GM23338 (cell line): ENCODE measurements around the gene NFXL1. TPM values are rescaled to one million over a fixed set of nuclear protein-coding genes. Genes with fewer than 3 reads are reported as not detected.

ENCODE experiments used
- ATAC-seq: fragments of 200-7000 bp; cut with Tn5 transposase; 3 replicates; pipeline ENCODE4 v1.9.1; 2020
- DNase-seq: peaks from one replicate; pipeline ENCODE4 v3.0.0-alpha.2; 2015; ENCODE audit warnings: low spot score
- H2AFZ ChIP-seq: fragments of 200-600 bp; sonication (generic); 2 replicates; pipeline ENCODE4 v1.8.0; 2016; ENCODE audit warnings: antibody characterized with exemption, mild to moderate bottlenecking, moderate library complexity
- H3F3A ChIP-seq: fragments of 200-600 bp; sonication (generic); replicated peaks from 2 replicates; pipeline ENCODE4 v1.8.0; 2017; ENCODE audit warnings: antibody characterized with exemption, mixed run types, low read depth
- H3K27ac ChIP-seq: fragments of 200-600 bp; sonication (generic); 2 replicates; pipeline ENCODE4 v1.6.1; 2016; ENCODE audit warnings: low read depth
- H3K27me3 ChIP-seq: fragments of 200-600 bp; sonication (generic); 2 replicates; pipeline ENCODE4 v1.8.0; 2016; ENCODE audit warnings: mild to moderate bottlenecking, mixed run types, moderate library complexity; ENCODE audit not compliant: insufficient read depth
- H3K36me3 ChIP-seq: fragments of 200-600 bp; sonication (generic); 2 replicates; pipeline ENCODE4 v1.8.0; 2016; ENCODE audit warnings: mild to moderate bottlenecking; ENCODE audit not compliant: insufficient read depth
- H3K4me1 ChIP-seq: fragments of 200-600 bp; sonication (generic); 2 replicates; pipeline ENCODE4 v1.8.0; 2016; ENCODE audit warnings: mild to moderate bottlenecking, moderate library complexity; ENCODE audit not compliant: insufficient read depth
- H3K4me2 ChIP-seq: fragments of 200-600 bp; sonication (generic); 2 replicates; pipeline ENCODE4 v1.7.1; 2017; ENCODE audit warnings: mixed run types
- H3K4me3 ChIP-seq: fragments of 200-600 bp; sonication (generic); 2 replicates; pipeline ENCODE4 v1.6.1; 2016; ENCODE audit warnings: mixed run types
- H3K79me2 ChIP-seq: fragments of 200-600 bp; sonication (generic); replicated peaks from 2 replicates; pipeline ENCODE4 v1.8.0; 2017; ENCODE audit warnings: mild to moderate bottlenecking; ENCODE audit not compliant: insufficient read depth
- H3K9me2 ChIP-seq: fragments of 200-600 bp; sonication (generic); 2 replicates; pipeline ENCODE4 v1.8.0; 2017; ENCODE audit not compliant: insufficient read depth
- H4K20me1 ChIP-seq: fragments of 200-600 bp; sonication (generic); replicated peaks from 2 replicates; pipeline ENCODE4 v1.8.0; 2017; ENCODE audit warnings: mild to moderate bottlenecking; ENCODE audit not compliant: insufficient read depth
- H3K27ac Mint-ChIP-seq: 2 replicates; pipeline ENCODE4 v1.8.0; 2020; ENCODE audit warnings: inconsistent platforms, mild to moderate bottlenecking, moderate library complexity, mixed read lengths
- H3K27me3 Mint-ChIP-seq: 3 replicates; pipeline ENCODE4 v1.8.0; 2022; ENCODE audit warnings: low read depth, mild to moderate bottlenecking, moderate library complexity, mixed read lengths, inconsistent platforms; ENCODE audit not compliant: insufficient read depth, poor library complexity
- H3K36me3 Mint-ChIP-seq: 3 replicates; pipeline ENCODE4 v1.8.0; 2021; ENCODE audit warnings: low read depth, mild to moderate bottlenecking, inconsistent platforms, moderate library complexity, mixed read lengths
- H3K4me1 Mint-ChIP-seq: 3 replicates; pipeline ENCODE4 v1.8.0; 2020; ENCODE audit warnings: mild to moderate bottlenecking, inconsistent platforms, mixed read lengths
- H3K4me3 Mint-ChIP-seq: 3 replicates; pipeline ENCODE4 v1.8.0; 2021; ENCODE audit warnings: moderate library complexity, mild to moderate bottlenecking, inconsistent platforms, mixed read lengths
- H3K9me3 Mint-ChIP-seq: 3 replicates; pipeline ENCODE4 v1.8.0; 2020; ENCODE audit warnings: moderate library complexity, mild to moderate bottlenecking, inconsistent platforms, mixed read lengths
- CREB1 ChIP-seq: fragments of 250-450 bp; sonication (Bioruptor Pico); IDR thresholded peaks from 2 replicates; pipeline ENCODE4 v1.5.0; 2020; ENCODE audit warnings: low read depth, mild to moderate bottlenecking, moderate library complexity
- EZH2 ChIP-seq: fragments of 200-600 bp; sonication (generic); IDR thresholded peaks from one replicate; pipeline ENCODE4 v1.8.0; 2017; ENCODE audit warnings: antibody characterized with exemption, mild to moderate bottlenecking, low read depth; ENCODE audit not compliant: unreplicated experiment
- EZH2phosphoT487 ChIP-seq: fragments of 200-600 bp; sonication (generic); IDR thresholded peaks from one replicate; pipeline ENCODE4 v1.8.1; 2018; ENCODE audit warnings: antibody characterized with exemption; ENCODE audit not compliant: unreplicated experiment
- JUNB ChIP-seq: IDR thresholded peaks from one replicate; pipeline ENCODE4 v1.6.1; 2016; ENCODE audit warnings: antibody characterized with exemption; ENCODE audit not compliant: unreplicated experiment
- NANOG ChIP-seq: IDR thresholded peaks from 2 replicates; pipeline ENCODE4 v1.6.1; 2016; ENCODE audit warnings: antibody characterized with exemption, borderline replicate concordance
- POLR2AphosphoS5 ChIP-seq: IDR thresholded peaks from 2 replicates; pipeline ENCODE4 v1.6.1; 2016; ENCODE audit warnings: antibody characterized with exemption, low read depth
- STAT1 ChIP-seq: IDR thresholded peaks from one replicate; pipeline ENCODE4 v1.6.1; 2016; ENCODE audit warnings: antibody characterized with exemption; ENCODE audit not compliant: unreplicated experiment
- ZNF114 ChIP-seq: fragments of 250-450 bp; sonication (Bioruptor Pico); IDR thresholded peaks from 2 replicates; pipeline ENCODE4 v1.5.0; 2020; ENCODE audit warnings: mild to moderate bottlenecking, moderate library complexity
- ZNF331 ChIP-seq: fragments of 250-450 bp; sonication (Bioruptor Pico); IDR thresholded peaks from 2 replicates; pipeline ENCODE4 v1.5.0; 2020; ENCODE audit warnings: low read depth, mild to moderate bottlenecking, moderate library complexity
- polyA plus RNA-seq: library from polyadenylated mRNA; unstranded; fragments of >200 nt; fragmentation: Nextera tagmentation; extraction: Ambion mirVana; gene quantifications from 2 replicates; pipeline ENCODE4 v1.2.1, GENCODE V29; 2016
- total RNA-seq: library from RNA; depleted of rRNA; stranded (reverse); fragments of >200 nt; shearing (Covaris generic); gene quantifications from 2 replicates; pipeline ENCODE4 v1.2.3, GENCODE V29; 2014
- TF ChIP-seq, protein P1 (sequence below): fragments of 250-450 bp; sonication (Bioruptor Pico); IDR thresholded peaks from 2 replicates; pipeline ENCODE4 v1.5.0; 2020; ENCODE audit warnings: mild to moderate bottlenecking, moderate library complexity
- TF ChIP-seq, protein P2 (sequence below): IDR thresholded peaks from 2 replicates; pipeline ENCODE4 v1.6.1; 2016; ENCODE audit warnings: antibody characterized with exemption
- TF ChIP-seq, protein P3 (sequence below): IDR thresholded peaks from one replicate; pipeline ENCODE4 v1.6.1; 2018; ENCODE audit warnings: antibody characterized with exemption; ENCODE audit not compliant: unreplicated experiment
- TF ChIP-seq, protein P4 (sequence below), 2 experiments: fragments of 200-600 bp in 1 of 2; sonication (generic) in 1 of 2; conservative IDR thresholded peaks; 2 replicates each; pipeline versions ENCODE4 v1.5.1 to v1.6.1; 2016 to 2017; ENCODE audit warnings: antibody characterized with exemption in 2 of 2, low read depth in 2 of 2, mild to moderate bottlenecking in 2 of 2, moderate library complexity in 1 of 2

The NFXL1 gene
- total and polyA plus RNA-seq, 2 experiments from 2014 or later = 19.4 to 31.7 TPM

DNA sequence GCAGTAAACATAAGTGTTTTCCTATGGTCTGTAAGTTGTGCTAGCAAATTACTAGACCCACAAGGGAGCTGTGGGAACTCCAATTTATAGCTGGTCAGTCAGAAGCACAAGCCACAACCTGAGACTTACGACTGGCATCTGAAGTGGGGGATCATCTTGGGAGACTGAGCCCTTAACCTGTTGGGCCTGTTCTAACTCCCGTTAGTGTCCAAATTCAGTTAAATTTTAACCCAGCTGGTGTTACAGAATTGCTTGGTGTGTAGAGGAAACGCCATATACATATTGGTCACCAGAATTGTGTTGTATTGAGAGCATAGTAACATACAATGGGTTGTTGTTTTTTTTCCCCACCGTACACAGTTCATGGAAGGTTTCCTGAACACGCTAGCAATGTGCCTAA lies 25.1 kb upstream of the NFXL1 start:
- no peaks in the 10 kb centered on the region for H3F3A ChIP-seq
- H3K36me3 Mint-ChIP-seq = no peaks in the 10 kb centered on the region
- no peak overlapping the region for H3K27ac Mint-ChIP-seq
- no peak overlapping the region for H3K27ac ChIP-seq
- H4K20me1 ChIP-seq = no peaks in the 10 kb centered on the region
- DNase-seq (no peak), ATAC-seq (no peak)
- peaks cover 3% of the 10 kb centered on the region for H3K27me3 Mint-ChIP-seq
- H3K36me3 ChIP-seq = no peaks in the 10 kb centered on the region
- H3K4me2 ChIP-seq = no peak overlapping the region
- peaks cover 13% of the 10 kb centered on the region; the same call in 2 of the 3 replicates for H3K4me1 Mint-ChIP-seq
- H3K4me3 Mint-ChIP-seq = no peak overlapping the region
- TF ChIP-seq, protein P1, sequence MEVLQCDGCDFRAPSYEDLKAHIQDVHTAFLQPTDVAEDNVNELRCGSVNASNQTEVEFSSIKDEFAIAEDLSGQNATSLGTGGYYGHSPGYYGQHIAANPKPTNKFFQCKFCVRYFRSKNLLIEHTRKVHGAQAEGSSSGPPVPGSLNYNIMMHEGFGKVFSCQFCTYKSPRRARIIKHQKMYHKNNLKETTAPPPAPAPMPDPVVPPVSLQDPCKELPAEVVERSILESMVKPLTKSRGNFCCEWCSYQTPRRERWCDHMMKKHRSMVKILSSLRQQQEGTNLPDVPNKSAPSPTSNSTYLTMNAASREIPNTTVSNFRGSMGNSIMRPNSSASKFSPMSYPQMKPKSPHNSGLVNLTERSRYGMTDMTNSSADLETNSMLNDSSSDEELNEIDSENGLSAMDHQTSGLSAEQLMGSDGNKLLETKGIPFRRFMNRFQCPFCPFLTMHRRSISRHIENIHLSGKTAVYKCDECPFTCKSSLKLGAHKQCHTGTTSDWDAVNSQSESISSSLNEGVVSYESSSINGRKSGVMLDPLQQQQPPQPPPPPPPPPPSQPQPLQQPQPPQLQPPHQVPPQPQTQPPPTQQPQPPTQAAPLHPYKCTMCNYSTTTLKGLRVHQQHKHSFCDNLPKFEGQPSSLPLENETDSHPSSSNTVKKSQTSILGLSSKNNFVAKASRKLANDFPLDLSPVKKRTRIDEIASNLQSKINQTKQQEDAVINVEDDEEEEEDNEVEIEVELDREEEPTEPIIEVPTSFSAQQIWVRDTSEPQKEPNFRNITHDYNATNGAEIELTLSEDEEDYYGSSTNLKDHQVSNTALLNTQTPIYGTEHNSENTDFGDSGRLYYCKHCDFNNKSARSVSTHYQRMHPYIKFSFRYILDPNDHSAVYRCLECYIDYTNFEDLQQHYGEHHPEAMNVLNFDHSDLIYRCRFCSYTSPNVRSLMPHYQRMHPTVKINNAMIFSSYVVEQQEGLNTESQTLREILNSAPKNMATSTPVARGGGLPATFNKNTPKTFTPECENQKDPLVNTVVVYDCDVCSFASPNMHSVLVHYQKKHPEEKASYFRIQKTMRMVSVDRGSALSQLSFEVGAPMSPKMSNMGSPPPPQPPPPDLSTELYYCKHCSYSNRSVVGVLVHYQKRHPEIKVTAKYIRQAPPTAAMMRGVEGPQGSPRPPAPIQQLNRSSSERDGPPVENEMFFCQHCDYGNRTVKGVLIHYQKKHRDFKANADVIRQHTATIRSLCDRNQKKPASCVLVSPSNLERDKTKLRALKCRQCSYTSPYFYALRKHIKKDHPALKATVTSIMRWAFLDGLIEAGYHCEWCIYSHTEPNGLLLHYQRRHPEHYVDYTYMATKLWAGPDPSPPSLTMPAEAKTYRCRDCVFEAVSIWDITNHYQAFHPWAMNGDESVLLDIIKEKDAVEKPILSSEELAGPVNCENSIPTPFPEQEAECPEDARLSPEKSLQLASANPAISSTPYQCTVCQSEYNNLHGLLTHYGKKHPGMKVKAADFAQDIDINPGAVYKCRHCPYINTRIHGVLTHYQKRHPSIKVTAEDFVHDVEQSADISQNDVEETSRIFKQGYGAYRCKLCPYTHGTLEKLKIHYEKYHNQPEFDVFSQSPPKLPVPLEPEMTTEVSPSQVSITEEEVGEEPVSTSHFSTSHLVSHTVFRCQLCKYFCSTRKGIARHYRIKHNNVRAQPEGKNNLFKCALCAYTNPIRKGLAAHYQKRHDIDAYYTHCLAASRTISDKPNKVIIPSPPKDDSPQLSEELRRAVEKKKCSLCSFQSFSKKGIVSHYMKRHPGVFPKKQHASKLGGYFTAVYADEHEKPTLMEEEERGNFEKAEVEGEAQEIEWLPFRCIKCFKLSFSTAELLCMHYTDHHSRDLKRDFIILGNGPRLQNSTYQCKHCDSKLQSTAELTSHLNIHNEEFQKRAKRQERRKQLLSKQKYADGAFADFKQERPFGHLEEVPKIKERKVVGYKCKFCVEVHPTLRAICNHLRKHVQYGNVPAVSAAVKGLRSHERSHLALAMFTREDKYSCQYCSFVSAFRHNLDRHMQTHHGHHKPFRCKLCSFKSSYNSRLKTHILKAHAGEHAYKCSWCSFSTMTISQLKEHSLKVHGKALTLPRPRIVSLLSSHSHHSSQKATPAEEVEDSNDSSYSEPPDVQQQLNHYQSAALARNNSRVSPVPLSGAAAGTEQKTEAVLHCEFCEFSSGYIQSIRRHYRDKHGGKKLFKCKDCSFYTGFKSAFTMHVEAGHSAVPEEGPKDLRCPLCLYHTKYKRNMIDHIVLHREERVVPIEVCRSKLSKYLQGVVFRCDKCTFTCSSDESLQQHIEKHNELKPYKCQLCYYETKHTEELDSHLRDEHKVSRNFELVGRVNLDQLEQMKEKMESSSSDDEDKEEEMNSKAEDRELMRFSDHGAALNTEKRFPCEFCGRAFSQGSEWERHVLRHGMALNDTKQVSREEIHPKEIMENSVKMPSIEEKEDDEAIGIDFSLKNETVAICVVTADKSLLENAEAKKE (CRISPR knock-in tag) = no peak
- TF ChIP-seq JUNB (no peak), POLR2AphosphoS5 (no peak), ZNF114 (CRISPR knock-in tag) (no peak), ZNF331 (CRISPR knock-in tag) (no peak), EZH2 (no peak), NANOG (no peak), STAT1 (no peak), EZH2phosphoT487 (no peak), CREB1 (CRISPR knock-in tag) (no peak)
- TF ChIP-seq, protein P2, sequence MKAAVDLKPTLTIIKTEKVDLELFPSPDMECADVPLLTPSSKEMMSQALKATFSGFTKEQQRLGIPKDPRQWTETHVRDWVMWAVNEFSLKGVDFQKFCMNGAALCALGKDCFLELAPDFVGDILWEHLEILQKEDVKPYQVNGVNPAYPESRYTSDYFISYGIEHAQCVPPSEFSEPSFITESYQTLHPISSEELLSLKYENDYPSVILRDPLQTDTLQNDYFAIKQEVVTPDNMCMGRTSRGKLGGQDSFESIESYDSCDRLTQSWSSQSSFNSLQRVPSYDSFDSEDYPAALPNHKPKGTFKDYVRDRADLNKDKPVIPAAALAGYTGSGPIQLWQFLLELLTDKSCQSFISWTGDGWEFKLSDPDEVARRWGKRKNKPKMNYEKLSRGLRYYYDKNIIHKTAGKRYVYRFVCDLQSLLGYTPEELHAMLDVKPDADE = no peak
- TF ChIP-seq, protein P3, sequence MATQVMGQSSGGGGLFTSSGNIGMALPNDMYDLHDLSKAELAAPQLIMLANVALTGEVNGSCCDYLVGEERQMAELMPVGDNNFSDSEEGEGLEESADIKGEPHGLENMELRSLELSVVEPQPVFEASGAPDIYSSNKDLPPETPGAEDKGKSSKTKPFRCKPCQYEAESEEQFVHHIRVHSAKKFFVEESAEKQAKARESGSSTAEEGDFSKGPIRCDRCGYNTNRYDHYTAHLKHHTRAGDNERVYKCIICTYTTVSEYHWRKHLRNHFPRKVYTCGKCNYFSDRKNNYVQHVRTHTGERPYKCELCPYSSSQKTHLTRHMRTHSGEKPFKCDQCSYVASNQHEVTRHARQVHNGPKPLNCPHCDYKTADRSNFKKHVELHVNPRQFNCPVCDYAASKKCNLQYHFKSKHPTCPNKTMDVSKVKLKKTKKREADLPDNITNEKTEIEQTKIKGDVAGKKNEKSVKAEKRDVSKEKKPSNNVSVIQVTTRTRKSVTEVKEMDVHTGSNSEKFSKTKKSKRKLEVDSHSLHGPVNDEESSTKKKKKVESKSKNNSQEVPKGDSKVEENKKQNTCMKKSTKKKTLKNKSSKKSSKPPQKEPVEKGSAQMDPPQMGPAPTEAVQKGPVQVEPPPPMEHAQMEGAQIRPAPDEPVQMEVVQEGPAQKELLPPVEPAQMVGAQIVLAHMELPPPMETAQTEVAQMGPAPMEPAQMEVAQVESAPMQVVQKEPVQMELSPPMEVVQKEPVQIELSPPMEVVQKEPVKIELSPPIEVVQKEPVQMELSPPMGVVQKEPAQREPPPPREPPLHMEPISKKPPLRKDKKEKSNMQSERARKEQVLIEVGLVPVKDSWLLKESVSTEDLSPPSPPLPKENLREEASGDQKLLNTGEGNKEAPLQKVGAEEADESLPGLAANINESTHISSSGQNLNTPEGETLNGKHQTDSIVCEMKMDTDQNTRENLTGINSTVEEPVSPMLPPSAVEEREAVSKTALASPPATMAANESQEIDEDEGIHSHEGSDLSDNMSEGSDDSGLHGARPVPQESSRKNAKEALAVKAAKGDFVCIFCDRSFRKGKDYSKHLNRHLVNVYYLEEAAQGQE = no peak
- TF ChIP-seq, protein P4, sequence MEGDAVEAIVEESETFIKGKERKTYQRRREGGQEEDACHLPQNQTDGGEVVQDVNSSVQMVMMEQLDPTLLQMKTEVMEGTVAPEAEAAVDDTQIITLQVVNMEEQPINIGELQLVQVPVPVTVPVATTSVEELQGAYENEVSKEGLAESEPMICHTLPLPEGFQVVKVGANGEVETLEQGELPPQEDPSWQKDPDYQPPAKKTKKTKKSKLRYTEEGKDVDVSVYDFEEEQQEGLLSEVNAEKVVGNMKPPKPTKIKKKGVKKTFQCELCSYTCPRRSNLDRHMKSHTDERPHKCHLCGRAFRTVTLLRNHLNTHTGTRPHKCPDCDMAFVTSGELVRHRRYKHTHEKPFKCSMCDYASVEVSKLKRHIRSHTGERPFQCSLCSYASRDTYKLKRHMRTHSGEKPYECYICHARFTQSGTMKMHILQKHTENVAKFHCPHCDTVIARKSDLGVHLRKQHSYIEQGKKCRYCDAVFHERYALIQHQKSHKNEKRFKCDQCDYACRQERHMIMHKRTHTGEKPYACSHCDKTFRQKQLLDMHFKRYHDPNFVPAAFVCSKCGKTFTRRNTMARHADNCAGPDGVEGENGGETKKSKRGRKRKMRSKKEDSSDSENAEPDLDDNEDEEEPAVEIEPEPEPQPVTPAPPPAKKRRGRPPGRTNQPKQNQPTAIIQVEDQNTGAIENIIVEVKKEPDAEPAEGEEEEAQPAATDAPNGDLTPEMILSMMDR (conservative IDR thresholded peaks at IDR 0.05; ENCODE audit: low read depth in 2 of 2) = no peak
- 0 out of 2 replicates have a peak, but pooled peaks cover under 1% of the 10 kb centered on the region for H3K9me2 ChIP-seq
- no peaks in the 10 kb centered on the region for H3K27me3 ChIP-seq
- no peaks in the 10 kb centered on the region for H3K79me2 ChIP-seq
- no peaks in the 10 kb centered on the region for H3K4me1 ChIP-seq
- H2AFZ ChIP-seq = no peak overlapping the region
- no peaks in the 10 kb centered on the region; the same call in 2 of the 3 replicates for H3K9me3 Mint-ChIP-seq
- no peak overlapping the region for H3K4me3 ChIP-seq
